Middle frontal gyrus (tissue), 1 donor: ENCODE results near the gene TRIM56.
"Not testable (repeated sequence)": the region's sequence is repeated elsewhere in the genome, so short reads cannot be mapped to it uniquely, and the experiment has no call there.

Experiments used
- DNase-seq: peaks from one replicate; pipeline ENCODE4 v3.0.0-alpha.2; 2015; ENCODE audit warnings: low spot score; ENCODE audit errors: extremely low spot score

Gene TRIM56

DNA sequence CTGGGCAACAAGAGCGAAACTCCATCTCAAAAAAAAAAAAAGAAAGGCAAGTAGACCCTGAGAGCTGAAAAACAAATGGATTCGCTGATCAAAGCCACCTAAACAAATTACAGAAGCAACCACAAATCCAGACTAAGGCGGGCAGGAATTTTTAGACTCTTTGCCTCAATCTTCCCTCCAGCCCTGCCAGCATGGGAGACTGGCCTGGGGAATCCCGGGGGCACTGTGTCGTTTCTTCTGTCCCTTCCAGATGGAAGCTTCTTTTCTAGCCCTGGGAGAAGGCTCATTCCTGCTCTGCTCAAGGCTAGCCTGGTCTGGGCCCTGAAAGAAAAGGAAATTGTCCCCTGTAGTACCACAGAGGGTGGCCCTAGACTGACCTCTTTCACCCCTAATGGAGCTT lies 26.0 kb downstream of the TRIM56 start:
- DNase-seq: no peak

DNA sequence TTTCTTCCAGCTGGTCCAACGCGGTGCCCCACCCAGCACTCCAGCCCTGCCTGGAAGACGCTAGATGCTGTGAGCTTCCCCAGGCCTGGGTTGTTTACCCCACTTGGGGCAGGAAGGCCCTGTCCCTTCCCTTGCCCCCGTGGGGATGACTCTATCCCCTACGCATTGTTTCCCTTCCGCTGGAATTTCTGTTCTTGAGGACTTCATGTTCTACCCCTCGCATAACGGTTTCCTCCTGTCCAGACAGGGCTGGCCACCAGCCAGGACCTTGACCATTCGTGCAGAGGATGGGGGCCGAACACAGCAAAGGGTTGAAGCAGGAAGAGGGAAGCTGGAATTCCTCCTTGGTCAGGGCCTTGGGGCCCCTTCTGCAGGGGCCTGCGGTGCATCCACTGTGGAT lies 27.0 kb downstream of the TRIM56 start:
- DNase-seq: no peak

DNA sequence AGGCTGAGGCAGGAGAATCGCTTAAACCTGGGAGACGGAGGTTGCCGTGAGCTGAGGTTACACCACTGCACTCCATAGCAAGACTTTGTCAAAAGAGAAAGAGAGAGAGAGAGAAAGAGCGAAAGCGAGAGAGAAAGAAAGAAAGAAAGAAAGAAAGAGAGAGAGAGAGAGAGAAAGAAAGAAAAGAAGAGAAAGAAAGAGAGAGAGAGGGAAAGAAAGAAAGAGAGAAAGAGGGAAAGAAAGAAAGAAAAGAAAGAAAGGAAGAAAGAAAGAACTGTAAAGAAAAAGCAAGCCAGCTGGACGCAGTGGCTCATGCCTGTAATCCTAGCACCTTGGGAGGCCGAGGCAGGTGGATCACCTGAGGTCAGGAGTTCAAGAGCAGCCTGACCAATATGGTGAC lies 27.9 kb downstream of the TRIM56 start:
- not testable (repeated sequence) for DNase-seq

DNA sequence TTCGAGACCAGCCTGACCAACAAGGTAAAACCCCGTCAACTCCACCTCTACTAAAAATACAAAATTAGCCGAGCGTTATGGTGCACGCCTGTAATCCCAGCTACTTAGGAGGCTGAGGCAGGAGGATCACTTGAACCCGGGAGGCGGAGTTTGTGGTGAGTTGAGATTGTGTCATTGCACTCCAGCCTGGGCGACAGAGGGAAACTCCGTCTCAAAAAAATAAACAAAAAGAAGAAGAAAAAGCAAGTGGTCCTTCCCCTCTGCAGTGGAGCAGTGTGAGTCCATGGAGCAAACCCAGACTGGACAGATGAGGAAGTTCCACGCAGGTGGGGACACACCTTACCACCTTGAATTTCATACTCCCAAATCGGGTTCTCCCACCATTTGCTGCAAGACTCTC lies 28.6 kb downstream of the TRIM56 start:
- no peak for DNase-seq

DNA sequence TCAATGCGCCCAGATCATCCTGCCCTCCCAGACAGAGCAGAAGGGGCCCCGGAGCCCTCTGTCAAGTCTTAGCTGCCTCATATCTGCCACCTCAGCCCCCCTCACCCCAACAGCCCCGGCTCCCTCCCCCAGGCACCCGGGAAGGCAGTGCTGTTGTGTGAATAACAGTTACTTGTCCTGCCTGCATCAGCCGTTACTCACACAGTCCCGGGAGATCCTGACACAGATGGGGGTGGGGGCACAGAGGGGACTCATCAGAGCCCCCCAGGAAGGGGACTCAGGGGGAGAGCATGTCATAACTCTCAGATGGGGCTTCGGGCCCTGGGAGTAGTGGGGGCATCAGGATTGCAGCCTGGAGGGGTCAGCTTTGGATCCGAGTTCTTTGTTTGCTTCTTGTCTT lies 29.2 kb downstream of the TRIM56 start:
- no peak for DNase-seq

DNA sequence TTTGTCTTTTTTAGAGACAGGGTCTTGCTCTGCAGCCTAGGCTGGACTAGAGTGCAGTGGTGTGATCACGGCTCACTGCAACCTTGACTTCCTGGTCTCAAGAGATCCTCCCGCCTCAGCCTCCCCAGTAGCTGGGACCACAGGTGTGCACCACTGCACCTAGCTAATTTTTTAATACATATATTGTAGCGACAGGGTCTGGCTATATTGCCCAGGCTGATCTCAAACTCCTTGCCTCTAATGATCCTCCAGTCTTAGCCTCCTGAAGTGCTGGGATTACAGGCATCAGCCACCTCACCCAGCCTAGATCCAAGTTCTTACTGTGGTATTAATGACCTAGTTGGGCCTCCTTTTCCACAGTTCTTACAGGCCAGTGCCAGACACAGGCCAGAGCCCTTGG lies 29.9 kb downstream of the TRIM56 start:
- no peak for DNase-seq

DNA sequence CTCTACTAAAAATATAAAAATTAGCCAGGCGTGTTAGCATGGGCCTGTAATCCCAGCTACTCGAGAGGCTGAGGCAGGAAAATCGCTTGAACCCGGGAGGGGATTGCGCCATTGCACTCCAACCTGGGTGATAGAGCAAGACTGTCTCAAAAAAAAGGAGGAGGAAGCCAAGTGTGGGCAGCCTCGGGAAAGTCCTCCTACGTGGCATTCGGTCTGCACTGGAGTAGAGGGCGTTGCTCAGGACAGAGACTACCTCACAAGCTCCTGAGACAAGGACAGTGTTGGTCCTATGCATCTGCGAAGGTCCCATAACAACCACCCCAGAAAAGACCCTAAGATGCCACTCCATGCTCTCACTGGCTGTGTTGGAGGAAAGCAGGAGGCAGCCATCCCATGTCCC lies 31.6 kb downstream of the TRIM56 start:
- no peak for DNase-seq

DNA sequence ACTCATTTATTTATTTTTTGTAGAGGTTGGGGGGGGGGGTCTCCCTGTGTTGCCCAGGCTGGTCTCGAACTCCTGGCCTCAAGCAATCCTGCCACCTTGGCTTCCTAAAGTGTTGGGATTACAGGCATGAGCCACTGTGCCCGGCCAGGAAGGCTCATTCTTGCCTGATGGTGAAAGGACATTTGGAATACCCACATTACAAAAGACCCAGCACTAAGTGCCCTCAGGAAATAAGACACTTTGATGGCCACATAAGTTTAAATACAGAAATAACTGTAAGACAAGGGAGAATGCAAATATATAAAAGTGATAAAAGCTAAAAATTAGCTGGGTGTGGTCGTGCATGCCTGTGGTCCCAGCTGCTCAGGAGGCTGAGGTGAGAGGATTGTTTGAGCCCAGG lies 33.6 kb downstream of the TRIM56 start:
- no peak for DNase-seq

DNA sequence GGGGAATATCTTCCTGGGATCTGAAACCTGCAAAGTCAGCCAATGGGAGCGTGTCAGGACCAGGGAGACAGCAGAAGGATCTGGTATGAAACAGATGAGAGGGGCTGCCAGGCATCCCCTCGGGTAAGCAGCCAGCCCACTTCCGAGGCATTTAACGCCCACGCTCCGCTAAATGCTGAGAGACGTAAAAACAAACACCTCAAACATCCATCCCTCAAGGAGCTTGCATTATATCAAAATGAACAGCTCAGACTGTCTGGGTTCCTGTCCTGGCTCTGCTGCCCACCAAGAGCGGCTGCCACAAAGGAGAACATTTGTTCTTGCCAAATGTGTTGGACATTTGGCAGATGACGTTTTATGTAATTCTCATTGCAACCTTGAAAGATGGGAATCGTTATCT lies 34.6 kb downstream of the TRIM56 start:
- no peak for DNase-seq

DNA sequence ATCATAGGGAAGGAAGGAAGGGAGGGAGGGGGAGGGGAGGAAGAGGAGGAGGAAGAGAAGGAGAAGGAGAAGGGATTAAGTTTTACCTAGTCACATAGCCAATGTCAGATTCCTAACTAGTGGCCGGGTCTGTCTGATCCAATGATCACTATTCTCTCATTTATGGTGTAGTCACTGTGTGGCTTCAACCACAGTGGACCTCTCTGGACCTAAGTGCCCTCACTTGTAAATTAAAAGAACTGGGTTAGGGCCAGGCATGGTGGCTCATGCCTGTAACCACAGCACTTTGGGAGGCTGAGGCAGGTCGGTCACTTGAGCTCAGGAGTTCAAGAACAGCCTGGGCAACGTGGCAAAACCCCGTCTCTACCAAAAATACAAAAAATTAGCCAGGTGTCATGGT lies 35.0 kb downstream of the TRIM56 start:
- no peak for DNase-seq

DNA sequence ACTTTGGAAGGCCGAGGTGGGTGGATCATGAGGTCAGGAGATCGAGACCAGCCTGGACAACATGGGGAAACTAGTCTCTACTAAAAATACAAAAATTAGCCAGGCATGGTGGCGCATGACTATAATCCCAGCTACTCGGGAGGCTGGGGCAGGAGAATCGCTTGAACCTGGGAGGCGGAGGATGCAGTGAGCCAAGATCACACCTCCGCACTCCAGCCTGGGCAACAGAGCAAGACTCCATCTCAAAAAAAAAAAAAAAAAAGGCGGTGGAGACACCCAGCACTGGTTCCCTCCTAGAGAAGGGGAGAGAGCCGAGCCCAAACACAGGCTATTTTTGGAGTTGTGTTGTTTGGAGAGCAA lies 36.3 kb downstream of the TRIM56 start:
- DNase-seq: not testable (repeated sequence)

DNA sequence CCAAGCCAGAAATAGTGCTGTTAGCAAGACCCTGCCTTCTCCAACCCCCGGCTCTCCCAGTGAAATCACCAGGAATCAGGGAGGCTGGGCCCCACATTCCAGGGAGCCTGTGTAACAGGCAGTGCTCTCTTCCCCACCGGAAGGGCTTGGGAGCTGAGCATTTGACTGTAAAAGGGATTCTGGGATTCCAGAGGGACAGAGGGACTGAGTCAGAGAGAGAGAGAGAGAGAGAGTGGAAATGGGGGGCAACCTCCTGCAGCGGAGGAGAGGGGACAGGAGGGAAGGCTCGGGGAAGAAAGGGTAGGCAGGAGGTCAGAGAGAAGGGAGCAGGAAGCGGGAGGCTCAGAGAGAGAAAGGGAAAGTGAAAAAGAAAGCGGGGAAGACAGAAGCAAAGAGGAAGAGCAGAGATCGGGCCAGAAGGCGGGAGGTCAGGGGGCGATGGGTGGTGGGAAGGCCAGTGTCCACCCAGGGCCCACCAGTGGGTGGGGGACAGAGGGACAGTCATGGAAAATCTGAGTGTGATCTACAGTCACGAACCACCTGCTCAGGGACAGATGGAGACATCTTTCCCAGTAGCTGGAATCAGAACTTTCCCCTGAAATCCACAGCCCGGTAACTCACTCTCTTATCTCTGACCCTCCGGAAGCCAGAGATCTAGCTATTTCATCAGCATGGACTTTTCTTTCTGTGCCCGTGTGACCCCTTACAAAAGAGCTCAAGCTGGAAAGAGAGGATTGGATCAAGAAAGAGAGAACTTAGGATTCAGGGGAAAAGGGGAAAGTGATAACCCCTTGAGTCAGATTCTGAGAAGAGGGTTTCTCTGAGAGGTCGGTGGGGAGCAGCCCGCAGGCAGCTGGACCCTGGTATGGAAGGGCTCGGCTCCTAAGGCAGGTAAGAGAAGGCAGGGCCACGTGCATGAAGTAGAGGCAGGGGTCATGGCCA lies 37.0 kb downstream of the TRIM56 start:
- DNase-seq: no peak

DNA sequence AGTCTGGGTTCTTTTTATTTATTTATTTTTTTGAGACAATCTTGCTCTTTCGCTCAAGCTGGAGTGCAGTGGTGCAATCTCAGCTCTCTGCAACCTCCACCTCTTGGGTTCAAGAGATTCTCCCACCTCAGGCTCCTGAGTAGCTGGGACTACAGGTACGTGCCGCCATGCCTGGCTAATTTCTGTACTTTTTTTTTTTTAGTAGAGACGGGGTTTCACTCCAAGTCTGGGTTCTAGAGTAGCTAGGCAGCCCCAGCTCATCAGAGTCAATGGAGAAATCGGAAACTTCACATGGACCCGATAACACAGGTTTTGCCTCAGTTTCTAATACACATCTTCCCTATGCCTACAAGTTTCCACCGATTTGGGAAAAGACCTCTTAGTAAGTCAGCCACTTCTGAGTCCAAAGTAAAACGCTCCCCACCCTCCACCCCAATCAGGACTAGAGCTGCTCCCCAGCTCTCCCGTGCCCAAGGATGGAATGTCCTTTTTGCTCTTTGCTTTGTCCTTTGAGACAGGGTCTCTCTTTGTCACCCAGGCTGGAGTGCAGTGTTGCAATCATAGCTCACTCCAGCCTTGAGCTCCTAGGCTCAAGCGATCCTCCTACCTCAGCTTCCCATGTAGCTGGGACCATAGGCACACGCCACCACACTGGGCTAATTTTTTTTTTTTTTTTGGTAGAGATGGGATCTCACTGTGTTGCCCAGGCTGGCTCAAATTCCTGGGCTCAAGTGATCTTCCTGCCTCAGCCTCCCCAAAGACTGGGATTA lies 37.8 kb downstream of the TRIM56 start:
- DNase-seq: no peak

DNA sequence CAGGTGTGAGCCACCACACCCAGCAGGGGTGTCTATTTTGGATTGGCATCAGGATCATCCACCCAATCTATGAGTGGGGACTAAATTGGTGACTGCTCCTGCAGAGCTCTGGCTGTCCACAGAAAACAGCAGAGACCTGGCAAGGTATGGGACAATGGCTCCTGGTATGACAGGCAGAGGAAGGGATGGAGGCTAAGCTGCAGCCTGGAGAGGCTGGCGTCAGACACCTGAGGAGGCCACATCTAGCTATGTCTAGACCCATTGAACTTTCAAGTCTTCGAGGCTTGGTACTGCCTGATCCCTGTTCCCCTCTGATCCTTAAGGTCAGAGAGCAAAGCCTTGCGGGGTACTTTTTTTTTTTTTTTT lies 38.4 kb downstream of the TRIM56 start:
- no peak for DNase-seq

DNA sequence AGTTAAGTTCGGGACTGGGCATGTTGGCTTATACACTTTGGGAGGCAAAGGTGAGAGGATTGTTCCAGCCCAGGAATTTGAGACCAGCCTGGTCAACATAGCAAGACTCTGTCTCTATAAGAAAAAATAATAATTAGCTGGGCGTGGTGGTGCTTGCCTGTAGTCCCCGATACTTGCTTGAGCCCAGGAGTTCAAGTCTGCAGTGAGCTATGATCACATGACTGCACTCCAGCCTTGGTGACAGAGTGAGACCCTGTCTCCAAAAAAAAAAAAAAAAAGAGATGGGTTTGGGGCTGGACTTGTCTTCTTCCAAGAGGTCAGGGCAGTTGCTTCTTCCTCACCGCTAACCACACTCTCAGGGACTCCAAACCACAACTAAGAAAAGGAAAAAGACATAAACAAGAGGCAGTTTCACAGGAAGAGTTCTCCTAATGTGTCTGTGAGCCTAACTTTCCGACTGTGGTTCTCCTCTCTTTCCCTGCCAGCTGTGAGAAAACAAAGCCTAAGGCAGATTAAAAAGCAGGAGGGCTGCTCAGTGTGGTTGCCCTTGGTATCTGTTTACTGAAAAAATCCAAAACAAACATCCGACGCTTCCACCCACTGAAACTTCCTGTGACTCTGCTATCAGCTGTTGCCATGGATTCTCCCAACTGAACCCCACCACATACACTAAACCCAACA lies 39.2 kb downstream of the TRIM56 start:
- DNase-seq: no peak

DNA sequence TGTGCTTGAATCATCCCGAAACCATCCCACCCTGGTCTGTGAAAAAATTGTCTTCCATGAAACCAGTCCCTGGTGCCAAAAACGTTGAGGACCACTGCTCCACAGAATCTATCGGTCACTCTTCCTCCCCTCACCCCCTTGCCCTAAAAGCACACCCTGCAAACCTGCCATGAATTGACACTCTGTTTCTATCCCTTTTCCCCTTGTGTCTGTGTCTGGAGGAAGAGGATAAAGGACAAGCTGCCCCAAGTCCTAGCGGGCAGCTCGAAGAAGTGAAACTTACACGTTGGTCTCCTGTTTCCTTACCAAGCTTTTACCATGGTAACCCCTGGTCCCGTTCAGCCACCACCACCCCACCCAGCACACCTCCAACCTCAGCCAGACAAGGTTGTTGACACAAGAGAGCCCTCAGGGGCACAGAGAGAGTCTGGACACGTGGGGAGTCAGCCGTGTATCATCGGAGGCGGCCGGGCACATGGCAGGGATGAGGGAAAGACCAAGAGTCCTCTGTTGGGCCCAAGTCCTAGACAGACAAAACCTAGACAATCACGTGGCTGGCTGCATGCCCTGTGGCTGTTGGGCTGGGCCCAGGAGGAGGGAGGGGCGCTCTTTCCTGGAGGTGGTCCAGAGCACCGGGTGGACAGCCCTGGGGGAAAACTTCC lies 40.8 kb downstream of the TRIM56 start:
- no peak for DNase-seq

DNA sequence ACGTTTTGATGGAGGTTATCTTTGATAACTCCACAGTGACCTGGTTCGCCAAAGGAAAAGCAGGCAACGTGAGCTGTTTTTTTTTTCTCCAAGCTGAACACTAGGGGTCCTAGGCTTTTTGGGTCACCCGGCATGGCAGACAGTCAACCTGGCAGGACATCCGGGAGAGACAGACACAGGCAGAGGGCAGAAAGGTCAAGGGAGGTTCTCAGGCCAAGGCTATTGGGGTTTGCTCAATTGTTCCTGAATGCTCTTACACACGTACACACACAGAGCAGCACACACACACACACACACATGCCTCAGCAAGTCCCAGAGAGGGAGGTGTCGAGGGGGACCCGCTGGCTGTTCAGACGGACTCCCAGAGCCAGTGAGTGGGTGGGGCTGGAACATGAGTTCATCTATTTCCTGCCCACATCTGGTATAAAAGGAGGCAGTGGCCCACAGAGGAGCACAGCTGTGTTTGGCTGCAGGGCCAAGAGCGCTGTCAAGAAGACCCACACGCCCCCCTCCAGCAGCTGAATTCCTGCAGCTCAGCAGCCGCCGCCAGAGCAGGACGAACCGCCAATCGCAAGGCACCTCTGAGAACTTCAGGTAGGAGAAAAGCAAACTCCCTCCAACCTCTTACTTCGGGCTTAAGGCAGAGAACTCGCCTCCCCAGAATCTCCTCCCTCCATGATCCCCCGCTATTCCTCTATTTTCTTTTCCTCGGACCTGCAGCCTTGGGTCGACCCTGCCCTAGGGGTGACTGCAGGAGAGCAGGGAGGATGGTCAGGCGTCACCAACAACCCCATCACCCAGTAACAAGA lies 41.6 kb downstream of the TRIM56 start, which contains the start of gene SERPINE1:
SERPINE1 (plus strand) TSS at position 454 of the 809 bp plus-strand sequence. CDS start 1,290 bp downstream, outside the sequence.
- DNase-seq: no peak

DNA sequence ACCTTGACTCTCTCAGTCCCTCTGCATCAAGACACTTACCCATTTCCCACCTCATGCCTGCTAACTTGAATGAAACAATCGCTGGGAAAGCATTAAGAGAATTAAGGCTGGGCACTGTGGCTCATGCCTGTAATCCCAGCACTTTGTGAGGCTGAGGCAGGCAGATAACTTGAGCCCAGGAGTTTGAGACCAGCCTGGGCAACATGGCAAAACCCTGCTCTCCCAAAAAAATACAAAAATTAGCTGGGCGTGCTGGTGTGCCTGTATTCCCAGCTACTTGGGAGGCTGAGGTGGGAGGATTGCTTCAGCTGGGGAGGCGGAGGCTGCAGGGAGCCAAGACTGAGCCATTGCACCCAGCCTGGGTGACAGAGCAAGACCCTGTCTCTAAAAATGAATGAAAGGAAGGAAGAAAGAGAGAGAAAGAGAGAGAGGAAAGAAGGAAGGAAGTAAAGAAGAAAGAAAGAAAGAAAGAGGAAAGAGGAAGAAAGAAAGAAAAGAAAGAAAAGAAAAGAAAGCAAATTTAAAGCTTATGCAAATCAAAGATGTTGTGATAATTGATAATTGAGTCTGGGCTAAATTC lies 42.3 kb downstream of the TRIM56 start:
- no peak for DNase-seq

DNA sequence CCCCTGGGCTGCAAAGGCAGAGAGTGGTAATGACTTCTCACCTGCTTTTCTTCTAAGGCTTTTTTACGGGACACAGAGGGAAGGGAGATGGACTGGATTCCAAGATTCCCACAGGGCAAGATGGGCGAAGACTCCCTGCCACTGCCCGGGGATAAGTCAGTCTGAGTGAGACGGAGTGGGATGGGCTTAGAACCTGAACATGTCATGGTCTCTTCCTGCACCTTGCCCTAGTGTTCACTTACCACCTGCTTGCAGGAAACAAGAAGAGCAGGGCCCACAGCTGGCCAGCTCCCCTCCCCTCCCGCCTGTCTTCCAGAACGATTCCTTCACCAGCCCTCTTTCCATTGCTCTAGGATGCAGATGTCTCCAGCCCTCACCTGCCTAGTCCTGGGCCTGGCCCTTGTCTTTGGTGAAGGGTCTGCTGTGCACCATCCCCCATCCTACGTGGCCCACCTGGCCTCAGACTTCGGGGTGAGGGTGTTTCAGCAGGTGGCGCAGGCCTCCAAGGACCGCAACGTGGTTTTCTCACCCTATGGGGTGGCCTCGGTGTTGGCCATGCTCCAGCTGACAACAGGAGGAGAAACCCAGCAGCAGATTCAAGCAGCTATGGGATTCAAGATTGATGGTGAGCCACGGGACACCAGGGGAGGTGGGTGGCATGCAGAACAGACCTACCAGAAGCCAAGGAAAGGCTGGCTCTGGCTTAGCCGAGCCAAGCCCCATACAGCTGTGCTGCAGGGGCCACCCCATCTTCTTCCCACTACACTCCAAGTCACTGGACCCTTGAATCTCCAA lies 43.0 kb downstream of the TRIM56 start:
- DNase-seq: no peak
